Cardiac septum (tissue), 1 donor: Measurements from ENCODE around the gene MXRA7. TPM values are rescaled to one million over a fixed set of nuclear protein-coding genes. Genes with fewer than 3 reads are reported as not detected.
A peak's percentile ranks its signal among the peaks of the same experiment; 100 is the strongest.
"Not testable (repeated sequence)": the region's sequence is repeated elsewhere in the genome, so short reads cannot be mapped to it uniquely, and the experiment has no call there.

ENCODE experiments used
- DNase-seq: peaks from one replicate; pipeline ENCODE4 v3.0.0-alpha.2; 2020; ENCODE audit warnings: low spot score
- intact Hi-C: fragments of 100-400 bp; cut with DNase I; formaldehyde crosslinking; loops from one replicate; pipeline ENCODE4 v1.14.0; 2022
- long read RNA-seq: library from polyadenylated mRNA; unstranded; transcript quantifications from one replicate; pipeline ENCODE4 v2.0.0, GENCODE V29; 2021
- total RNA-seq: library from RNA; stranded (reverse); fragmentation: NEBNext Ultra II Directional; extraction: Animal tissue kit (Norgen Biotek cat#: 25700); gene quantifications from one replicate; pipeline ENCODE4 v1.2.1, GENCODE V29; 2021
- donor health status: DM: no; HTN: no; CAD: no.

Gene MXRA7
- 666 TPM for total RNA-seq
- long read RNA-seq, full-length matches to known transcripts, result 2,272 of 2,405 reads
- long read RNA-seq, partial matches to known transcripts, result 24 of 2,405 reads
- long read RNA-seq, other reads (novel, unspliced or antisense), result 109 of 2,405 reads

GRCh38 chr17:76710863-76711611, at the start of gene MXRA7:
MXRA7 (minus strand) TSS chr17:76710965; CDS start chr17:76710946, 19 bp downstream.
- intact Hi-C loops, result loop anchor here (5.0 kb wide), 2 partner anchors 39 to 154 kb away; no protein-coding TSS in a partner anchor
- peak; percentile 88 for DNase-seq

GRCh38 chr17:76758570-76758969, 47.8 kb upstream of the MXRA7 start:
- no peak for DNase-seq
- intact Hi-C loops, result no loop called here

GRCh38 chr17:76757256-76757655, 46.5 kb upstream of the MXRA7 start:
- intact Hi-C loops, result no loop called here
- DNase-seq, result no peak

- DNase-seq, result no peak
- intact Hi-C loops, result no loop called here
These were observed 44.5 kb upstream of the MXRA7 start for GRCh38 chr17:76755285-76755684.

- DNase-seq, result no peak
- intact Hi-C loops, result no loop called here
These were observed 42.5 kb upstream of the MXRA7 start for GRCh38 chr17:76753061-76753961.

GRCh38 chr17:76752006-76752405, 41.2 kb upstream of the MXRA7 start:
- DNase-seq, result no peak
- intact Hi-C loops, result no loop called here

GRCh38 chr17:76751416-76751993, 40.7 kb upstream of the MXRA7 start:
- intact Hi-C loops, result no loop called here
- no peak for DNase-seq

GRCh38 chr17:76748657-76749056, 37.9 kb upstream of the MXRA7 start:
- intact Hi-C loops, result no loop called here
- DNase-seq, result no peak

- DNase-seq, result no peak
- intact Hi-C loops, result no loop called here
These were observed 37.1 kb upstream of the MXRA7 start for GRCh38 chr17:76747716-76748363.

GRCh38 chr17:76745785-76746184, 35.0 kb upstream of the MXRA7 start:
- intact Hi-C loops, DNase-seq: not testable (repeated sequence)

- intact Hi-C loops, result no loop called here
- no peak for DNase-seq
These were observed 34.0 kb upstream of the MXRA7 start for GRCh38 chr17:76744747-76745146.

- intact Hi-C loops, result no loop called here
- no peak for DNase-seq
These were observed 32.2 kb upstream of the MXRA7 start for GRCh38 chr17:76742958-76743357.

- intact Hi-C loops, result no loop called here
- DNase-seq, result no peak
These were observed 29.8 kb upstream of the MXRA7 start for GRCh38 chr17:76740329-76741118.

- intact Hi-C loops, DNase-seq: not testable (repeated sequence)
These were observed 28.9 kb upstream of the MXRA7 start for GRCh38 chr17:76739568-76740115.

- DNase-seq, result no peak
- intact Hi-C loops, result no loop called here
These were observed 27.7 kb upstream of the MXRA7 start for GRCh38 chr17:76738468-76738850.

- intact Hi-C loops, result loop anchor here (1.0 kb wide), 1 partner anchor 12 kb away; the partner anchor contains the start of genes JMJD6 and METTL23
- DNase-seq, result peak; percentile 96
These were observed 27.1 kb upstream of the MXRA7 start, which contains the start of gene MFSD11 for GRCh38 chr17:76737676-76738467. MFSD11 (plus strand) TSS chr17:76738119; CDS start chr17:76738353, 234 bp downstream.

GRCh38 chr17:76737082-76737675, 26.4 kb upstream of the MXRA7 start, which contains the start of gene SRSF2:
SRSF2 (minus strand) TSS chr17:76737331; CDS start chr17:76737160, 171 bp downstream.
- intact Hi-C loops, result loop anchor here (1.0 kb wide), 1 partner anchor 11 kb away; the partner anchor contains the start of genes JMJD6 and METTL23
- peak; percentile 99 for DNase-seq
